HL-60 (cell line): Measurements from ENCODE around the gene RBM43.

Experiments
- POLR2AphosphoS5 ChIP-seq: IDR thresholded peaks from 2 replicates; pipeline ENCODE4 v1.6.1; 2012; ENCODE audit warnings: low read depth
- TF ChIP-seq, protein P1 (sequence below): IDR thresholded peaks from one replicate; pipeline ENCODE4 v1.5.1; 2011; ENCODE audit warnings: low read length, control low read depth, inconsistent platforms; ENCODE audit not compliant: insufficient read depth
- TF ChIP-seq, protein P2 (sequence below): IDR thresholded peaks from 2 replicates; pipeline ENCODE4 v1.6.1; 2012; ENCODE audit warnings: low read depth; ENCODE audit not compliant: insufficient replicate concordance

DNA sequence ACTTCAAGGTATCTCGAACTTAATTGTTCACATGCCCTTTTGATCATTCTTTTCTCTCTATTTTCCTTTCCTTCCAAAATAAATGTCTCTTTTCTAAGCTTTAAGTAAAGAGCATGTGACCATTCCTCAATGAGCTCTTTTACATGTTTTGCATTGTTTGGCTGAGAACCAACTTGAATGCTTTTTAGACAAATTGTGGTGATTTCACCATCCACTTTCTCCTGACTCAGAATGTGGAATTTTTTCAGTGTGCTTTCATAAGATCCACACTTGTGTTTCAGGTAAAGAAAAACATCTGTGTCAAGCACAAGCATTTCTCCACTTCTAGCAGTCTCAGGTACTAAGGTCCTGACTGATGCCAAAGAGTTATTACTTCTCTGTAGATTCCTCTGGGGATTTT, 10.7 kb downstream of the RBM43 start:
- TF ChIP-seq, protein P1, sequence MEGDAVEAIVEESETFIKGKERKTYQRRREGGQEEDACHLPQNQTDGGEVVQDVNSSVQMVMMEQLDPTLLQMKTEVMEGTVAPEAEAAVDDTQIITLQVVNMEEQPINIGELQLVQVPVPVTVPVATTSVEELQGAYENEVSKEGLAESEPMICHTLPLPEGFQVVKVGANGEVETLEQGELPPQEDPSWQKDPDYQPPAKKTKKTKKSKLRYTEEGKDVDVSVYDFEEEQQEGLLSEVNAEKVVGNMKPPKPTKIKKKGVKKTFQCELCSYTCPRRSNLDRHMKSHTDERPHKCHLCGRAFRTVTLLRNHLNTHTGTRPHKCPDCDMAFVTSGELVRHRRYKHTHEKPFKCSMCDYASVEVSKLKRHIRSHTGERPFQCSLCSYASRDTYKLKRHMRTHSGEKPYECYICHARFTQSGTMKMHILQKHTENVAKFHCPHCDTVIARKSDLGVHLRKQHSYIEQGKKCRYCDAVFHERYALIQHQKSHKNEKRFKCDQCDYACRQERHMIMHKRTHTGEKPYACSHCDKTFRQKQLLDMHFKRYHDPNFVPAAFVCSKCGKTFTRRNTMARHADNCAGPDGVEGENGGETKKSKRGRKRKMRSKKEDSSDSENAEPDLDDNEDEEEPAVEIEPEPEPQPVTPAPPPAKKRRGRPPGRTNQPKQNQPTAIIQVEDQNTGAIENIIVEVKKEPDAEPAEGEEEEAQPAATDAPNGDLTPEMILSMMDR = no peak
- TF ChIP-seq, protein P2, sequence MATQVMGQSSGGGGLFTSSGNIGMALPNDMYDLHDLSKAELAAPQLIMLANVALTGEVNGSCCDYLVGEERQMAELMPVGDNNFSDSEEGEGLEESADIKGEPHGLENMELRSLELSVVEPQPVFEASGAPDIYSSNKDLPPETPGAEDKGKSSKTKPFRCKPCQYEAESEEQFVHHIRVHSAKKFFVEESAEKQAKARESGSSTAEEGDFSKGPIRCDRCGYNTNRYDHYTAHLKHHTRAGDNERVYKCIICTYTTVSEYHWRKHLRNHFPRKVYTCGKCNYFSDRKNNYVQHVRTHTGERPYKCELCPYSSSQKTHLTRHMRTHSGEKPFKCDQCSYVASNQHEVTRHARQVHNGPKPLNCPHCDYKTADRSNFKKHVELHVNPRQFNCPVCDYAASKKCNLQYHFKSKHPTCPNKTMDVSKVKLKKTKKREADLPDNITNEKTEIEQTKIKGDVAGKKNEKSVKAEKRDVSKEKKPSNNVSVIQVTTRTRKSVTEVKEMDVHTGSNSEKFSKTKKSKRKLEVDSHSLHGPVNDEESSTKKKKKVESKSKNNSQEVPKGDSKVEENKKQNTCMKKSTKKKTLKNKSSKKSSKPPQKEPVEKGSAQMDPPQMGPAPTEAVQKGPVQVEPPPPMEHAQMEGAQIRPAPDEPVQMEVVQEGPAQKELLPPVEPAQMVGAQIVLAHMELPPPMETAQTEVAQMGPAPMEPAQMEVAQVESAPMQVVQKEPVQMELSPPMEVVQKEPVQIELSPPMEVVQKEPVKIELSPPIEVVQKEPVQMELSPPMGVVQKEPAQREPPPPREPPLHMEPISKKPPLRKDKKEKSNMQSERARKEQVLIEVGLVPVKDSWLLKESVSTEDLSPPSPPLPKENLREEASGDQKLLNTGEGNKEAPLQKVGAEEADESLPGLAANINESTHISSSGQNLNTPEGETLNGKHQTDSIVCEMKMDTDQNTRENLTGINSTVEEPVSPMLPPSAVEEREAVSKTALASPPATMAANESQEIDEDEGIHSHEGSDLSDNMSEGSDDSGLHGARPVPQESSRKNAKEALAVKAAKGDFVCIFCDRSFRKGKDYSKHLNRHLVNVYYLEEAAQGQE = no peak
- TF ChIP-seq POLR2AphosphoS5 = no peak
